Activated CD8-positive, alpha-beta T cell treated with anti-CD3 and anti-CD28 coated beads for 36 hours (primary cell): ENCODE results near the gene ASF1B. TPM values are rescaled to one million over a fixed set of nuclear protein-coding genes. Genes with fewer than 3 reads are reported as not detected.

Experiments used
- ATAC-seq: fragments of 200-7000 bp; cut with Tn5 transposase; one replicate; pipeline ENCODE4 v1.10.0; 2021; ENCODE audit warnings: mild to moderate bottlenecking, moderate library complexity
- CTCF ChIA-PET: fragments of 350-600 bp; sonication (Branson Sonifier 250); formaldehyde crosslinking; loops from one replicate; lab custom pipeline; 2021; ENCODE audit warnings: antibody characterized with exemption; lab: Charles Lee
- POLR2A ChIA-PET: fragments of 350-600 bp; sonication (Branson Sonifier 250); formaldehyde crosslinking; loops from one replicate; lab custom pipeline; 2021; ENCODE audit warnings: antibody characterized with exemption; lab: Charles Lee
- DNase-seq: peaks from one replicate; pipeline ENCODE4 v3.0.0-alpha.2; 2020
- H3K27ac Mint-ChIP-seq: one replicate; pipeline ENCODE4 v1.8.0; 2021; ENCODE audit warnings: mild to moderate bottlenecking, mixed read lengths
- H3K27me3 Mint-ChIP-seq: one replicate; pipeline ENCODE4 v1.8.0; 2021; ENCODE audit warnings: mixed read lengths
- H3K36me3 Mint-ChIP-seq: one replicate; pipeline ENCODE4 v1.8.0; 2021; ENCODE audit warnings: low read depth, mixed read lengths
- H3K4me1 Mint-ChIP-seq: one replicate; pipeline ENCODE4 v1.8.0; 2021; ENCODE audit warnings: low read depth, mixed read lengths
- H3K4me3 Mint-ChIP-seq: one replicate; pipeline ENCODE4 v1.8.0; 2021; ENCODE audit warnings: mild to moderate bottlenecking, moderate library complexity, mixed read lengths
- H3K9me3 Mint-ChIP-seq: one replicate; pipeline ENCODE4 v1.8.0; 2021; ENCODE audit warnings: mixed read lengths
- CTCF ChIP-seq: fragments of 200-600 bp; IDR thresholded peaks from one replicate; pipeline ENCODE4 v1.8.0; 2022; ENCODE audit warnings: antibody characterized with exemption, mild to moderate bottlenecking
- intact Hi-C: fragments of 100-400 bp; cut with micrococcal nuclease; formaldehyde crosslinking; loops from one replicate; pipeline ENCODE4 v1.10.0; 2022
- total RNA-seq, 2 experiments: library from RNA; stranded (reverse); gene quantifications; one replicate each; pipeline ENCODE4 v1.2.3, GENCODE V29; 2021

Gene ASF1B
- total RNA-seq, 2 experiments from 2014 or later, result 53.5 to 55.3 TPM

GRCh38 chr19:14112809-14113385 is 23.5 kb downstream of the ASF1B start:
- Mint-ChIP-seq H3K27me3 (no peaks in the 10 kb centered on the region), H3K27ac (no peak overlapping the region), H3K9me3 (no peaks in the 10 kb centered on the region), H3K36me3 (no peaks in the 10 kb centered on the region), H3K4me3 (no peak overlapping the region), H3K4me1 (peaks cover 49% of the 10 kb centered on the region)
- no peak for DNase-seq
- intact Hi-C loops, result no loop called here
- CTCF ChIA-PET, result interaction anchor here (0.6 to 4.2 kb wide), 5 partner anchors 17 to 234 kb away, joined by 3 to 29 read pairs (median 5); no protein-coding TSS in a partner anchor
- no peak for TF ChIP-seq CTCF
- POLR2A ChIA-PET, result interaction anchor here (1.1 kb wide), 1 partner anchor 21 kb away, joined by 6 read pairs; no protein-coding TSS in a partner anchor
- ATAC-seq, result no peak

GRCh38 chr19:14112051-14112808 is 24.2 kb downstream of the ASF1B start:
- no peaks in the 10 kb centered on the region for H3K36me3 Mint-ChIP-seq
- DNase-seq, result no peak
- H3K4me1 Mint-ChIP-seq, result peaks cover 49% of the 10 kb centered on the region
- POLR2A ChIA-PET, result interaction anchor here (1.1 kb wide), 2 partner anchors 19 to 21 kb away, joined by 3 to 6 read pairs; no protein-coding TSS in a partner anchor
- no peak overlapping the region for H3K4me3 Mint-ChIP-seq
- ATAC-seq, result no peak
- H3K27ac Mint-ChIP-seq, result peak overlapping the region; percentile 34
- no peaks in the 10 kb centered on the region for H3K27me3 Mint-ChIP-seq
- CTCF ChIA-PET, result interaction anchor here (4.2 kb wide), 1 partner anchor 19 kb away, joined by 29 read pairs; no protein-coding TSS in a partner anchor
- no peak for TF ChIP-seq CTCF
- H3K9me3 Mint-ChIP-seq, result no peaks in the 10 kb centered on the region
- intact Hi-C loops, result no loop called here

GRCh38 chr19:14111486-14111885 is 24.9 kb downstream of the ASF1B start:
- peaks cover 44% of the 10 kb centered on the region for H3K4me1 Mint-ChIP-seq
- intact Hi-C loops, result no loop called here
- CTCF ChIA-PET, result interaction anchor here (1.3 kb wide), 1 partner anchor 237 kb away, joined by 3 read pairs; no protein-coding TSS in a partner anchor
- no peaks in the 10 kb centered on the region for H3K9me3 Mint-ChIP-seq
- H3K36me3 Mint-ChIP-seq, result no peaks in the 10 kb centered on the region
- H3K27ac Mint-ChIP-seq, result no peak overlapping the region
- no peak for DNase-seq
- no peak for TF ChIP-seq CTCF
- H3K4me3 Mint-ChIP-seq, result no peak overlapping the region
- POLR2A ChIA-PET, result interaction anchor here (1.1 kb wide), 1 partner anchor 18 kb away, joined by 3 read pairs; no protein-coding TSS in a partner anchor
- no peak for ATAC-seq
- H3K27me3 Mint-ChIP-seq, result no peaks in the 10 kb centered on the region

GRCh38 chr19:14110650-14111049 is 25.7 kb downstream of the ASF1B start:
- ATAC-seq (no peak), DNase-seq (no peak)
- Mint-ChIP-seq H3K27me3 (no peaks in the 10 kb centered on the region), H3K27ac (peak overlapping the region; percentile 23), H3K4me3 (no peak overlapping the region), H3K9me3 (no peaks in the 10 kb centered on the region), H3K36me3 (no peaks in the 10 kb centered on the region), H3K4me1 (peaks cover 36% of the 10 kb centered on the region)
- ChIA-PET POLR2A (no interaction called here), CTCF (interaction anchor here (1.0 to 1.3 kb wide), 2 partner anchors 26 to 237 kb away, joined by 3 to 5 read pairs; partner anchors contain the start of gene ASF1B)
- intact Hi-C loops, result no loop called here
- no peak for TF ChIP-seq CTCF
